ENCODE measurements around the gene FAM219A.
A peak's percentile ranks its signal among the peaks of the same experiment; 100 is the strongest.

FAM219A gene

DNA sequence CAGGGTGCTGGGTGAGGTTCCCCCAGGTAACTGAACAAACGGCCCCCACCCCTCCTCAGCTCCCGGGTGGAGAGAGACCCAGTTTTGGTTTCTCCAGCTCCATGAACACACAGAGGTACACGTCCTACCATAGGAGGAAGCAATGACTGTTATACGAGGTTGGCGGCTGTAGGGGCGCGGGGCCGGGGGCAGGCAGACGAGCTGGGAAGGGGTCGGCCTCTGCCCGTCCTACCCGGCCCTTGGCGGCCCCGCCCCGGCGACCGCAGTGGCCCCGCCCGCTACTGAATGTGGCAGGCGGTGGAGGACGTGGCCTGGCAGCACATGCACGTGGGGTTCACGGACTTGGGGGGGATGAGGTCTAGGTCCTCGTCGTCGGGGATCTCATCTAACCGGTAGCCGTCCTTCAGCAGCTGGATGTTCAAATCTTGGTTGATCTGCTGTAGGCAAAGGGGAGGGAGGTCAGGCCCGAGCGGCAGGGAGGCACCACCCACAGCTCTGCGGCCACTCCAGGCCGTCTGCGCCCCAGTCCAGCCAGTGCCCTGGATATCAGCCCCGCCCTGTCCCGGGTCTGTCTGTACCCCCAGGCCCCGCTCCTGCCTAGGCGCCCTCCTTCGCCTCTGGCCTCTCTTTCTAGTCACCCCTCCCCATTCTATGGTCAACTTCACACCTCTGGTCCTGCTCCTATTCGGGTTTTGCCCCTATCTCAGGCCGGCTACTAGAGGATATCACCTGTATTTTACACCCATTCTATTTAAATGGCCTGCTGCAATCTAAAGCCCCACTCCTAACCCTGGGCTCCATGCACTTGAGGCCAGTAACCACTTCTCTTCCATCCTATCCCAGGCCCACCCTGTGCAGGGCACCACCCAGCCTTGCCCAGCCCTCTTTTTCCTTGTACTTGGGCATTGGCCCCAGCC, 57.4 kb downstream of the FAM219A start:
- DNase-seq (ENCODE audit: low spot score), result no peak

DNA sequence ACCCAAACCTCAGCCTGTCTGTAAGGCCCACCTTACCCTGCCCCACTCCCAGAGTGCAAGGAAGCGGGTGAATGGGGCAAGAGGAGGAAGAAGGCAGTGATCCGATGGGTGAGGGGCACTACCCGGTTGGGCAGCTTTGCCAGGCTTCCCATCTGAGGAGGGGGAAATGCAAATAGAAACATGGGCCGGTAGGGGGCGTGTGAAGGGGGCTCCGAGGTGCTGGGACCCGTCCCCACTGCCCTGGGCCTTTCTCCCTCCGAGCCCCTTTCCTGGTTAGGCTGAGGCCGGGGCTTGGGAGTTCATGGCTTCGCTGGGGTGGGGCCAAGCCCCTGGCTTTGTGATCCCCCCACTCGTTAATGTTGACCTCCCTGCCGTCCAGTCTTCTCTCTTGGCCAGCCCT, 58.1 kb downstream of the FAM219A start:
- no peak for DNase-seq (ENCODE audit: low spot score)

DNA sequence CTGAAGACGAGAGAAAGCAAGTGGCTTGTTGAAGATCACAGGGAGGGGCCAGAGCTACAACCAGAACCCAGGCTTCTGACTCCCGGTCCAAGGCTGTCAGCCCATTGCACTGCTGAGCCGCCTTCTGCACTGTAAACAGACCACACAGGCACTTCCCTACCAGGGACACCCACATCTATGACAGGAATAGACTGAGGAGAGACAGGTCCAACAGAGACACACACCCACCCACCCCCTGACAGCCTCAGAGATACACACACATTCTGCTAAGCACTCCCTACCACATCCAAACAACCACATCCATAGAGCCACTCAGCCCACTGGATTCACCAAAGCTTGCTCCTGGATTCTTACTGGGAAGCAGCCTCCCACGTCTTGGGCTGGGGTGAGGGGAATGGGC, 58.6 kb downstream of the FAM219A start:
- no peak for DNase-seq (ENCODE audit: low spot score)

DNA sequence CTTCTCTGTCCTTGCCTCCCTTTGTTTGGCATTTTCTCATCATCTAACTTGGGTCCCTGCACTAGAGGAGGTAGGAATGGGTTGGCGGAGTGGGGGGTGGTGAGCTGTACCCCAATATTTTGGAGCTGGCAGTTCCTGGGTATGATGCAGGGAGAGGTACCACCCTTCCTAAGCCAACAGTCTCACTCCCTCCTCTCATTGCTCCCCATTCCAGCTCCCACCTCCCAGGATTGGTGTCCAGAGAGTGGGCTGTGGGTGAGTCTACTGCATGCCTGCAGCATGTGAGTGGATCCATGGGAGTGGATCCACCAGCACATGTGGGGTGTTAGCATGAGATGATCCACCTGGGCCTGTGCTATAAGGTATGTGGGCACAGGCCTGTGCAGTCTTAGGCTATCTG, 59.5 kb downstream of the FAM219A start:
- DNase-seq (ENCODE audit: low spot score), result no peak

DNA sequence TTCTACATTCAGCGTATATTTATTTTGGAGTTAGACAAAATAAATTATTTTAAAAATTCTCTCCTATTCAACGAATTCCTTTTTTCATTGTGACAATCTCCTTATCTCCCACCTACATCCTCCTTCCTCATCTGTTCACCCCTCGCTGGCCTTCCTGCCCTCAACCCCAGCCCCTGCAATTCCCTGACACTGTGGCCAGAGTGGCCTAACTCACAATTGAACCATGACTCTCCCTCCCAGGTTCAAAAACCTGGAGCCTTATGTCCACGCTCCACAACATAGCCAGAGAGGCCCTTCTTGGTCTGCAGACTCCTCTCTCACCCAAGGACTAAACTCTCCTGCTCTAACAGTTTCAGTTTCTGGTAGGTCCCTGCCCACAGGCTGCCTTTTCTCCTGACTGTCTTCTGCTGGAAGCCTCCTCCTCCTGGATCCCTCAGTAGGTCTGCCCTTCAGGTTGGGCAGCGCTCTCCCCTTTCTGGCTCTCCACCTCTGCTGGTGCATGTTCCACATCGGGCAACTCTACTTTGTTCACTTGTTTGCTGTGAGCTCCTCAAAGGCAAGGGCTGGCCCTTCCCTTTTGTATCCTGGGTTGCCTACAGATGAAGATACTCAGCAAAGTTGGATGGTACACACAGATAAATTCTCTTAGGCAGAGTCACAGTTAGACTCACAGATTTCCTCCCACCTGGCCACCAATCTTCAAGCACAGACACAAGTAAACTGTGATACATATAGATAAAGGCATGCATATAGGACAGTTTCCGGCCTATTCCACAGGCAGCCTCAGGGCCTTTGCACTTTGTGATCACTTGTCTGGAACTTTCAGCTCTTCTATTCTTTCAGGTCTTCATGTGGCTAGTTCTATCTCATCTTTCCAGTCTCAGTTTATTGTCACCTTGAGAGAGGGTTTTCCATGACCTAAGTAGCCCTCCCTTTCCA, 61.8 kb downstream of the FAM219A start:
- no peak for DNase-seq (ENCODE audit: low spot score)

DNA sequence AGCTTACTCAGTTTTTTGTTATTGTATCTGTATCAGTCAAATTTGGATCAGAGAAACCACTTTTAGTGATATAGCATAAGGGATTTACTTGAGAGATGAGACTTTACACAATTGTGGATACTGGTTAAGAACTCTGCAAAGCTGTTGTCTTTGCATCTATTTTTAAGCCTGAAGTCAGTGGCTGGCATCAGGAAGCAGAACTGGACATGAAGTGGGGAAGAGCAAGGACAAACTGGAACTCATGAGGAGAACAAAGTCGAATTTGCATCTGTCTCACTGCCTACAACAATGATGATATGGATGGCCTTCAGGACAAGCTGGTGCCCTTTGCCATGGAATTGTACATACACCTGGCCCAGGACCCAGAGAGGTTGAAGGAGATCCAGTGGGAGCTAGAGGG, 65.9 kb downstream of the FAM219A start:
- DNase-seq (ENCODE audit: low spot score), result no peak

DNA sequence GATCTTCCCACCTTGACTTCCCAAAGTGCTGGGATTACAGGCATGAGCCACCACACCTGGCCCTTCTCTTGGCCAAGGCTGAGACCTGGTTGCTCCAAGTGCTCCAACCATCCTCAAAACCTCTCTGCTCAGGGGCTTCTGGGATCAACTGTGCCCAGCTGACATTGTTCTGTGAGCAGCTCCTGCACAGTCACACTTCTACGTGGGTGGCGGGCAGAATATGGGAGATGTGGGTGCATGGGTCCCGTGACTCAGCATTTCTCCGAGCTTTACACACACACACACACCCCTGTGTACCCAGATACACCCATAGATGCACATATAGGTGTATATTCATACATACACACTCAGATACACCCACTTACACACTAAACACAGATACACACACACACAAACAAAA, 71.1 kb downstream of the FAM219A start:
- DNase-seq (ENCODE audit: low spot score), result no peak

DNA sequence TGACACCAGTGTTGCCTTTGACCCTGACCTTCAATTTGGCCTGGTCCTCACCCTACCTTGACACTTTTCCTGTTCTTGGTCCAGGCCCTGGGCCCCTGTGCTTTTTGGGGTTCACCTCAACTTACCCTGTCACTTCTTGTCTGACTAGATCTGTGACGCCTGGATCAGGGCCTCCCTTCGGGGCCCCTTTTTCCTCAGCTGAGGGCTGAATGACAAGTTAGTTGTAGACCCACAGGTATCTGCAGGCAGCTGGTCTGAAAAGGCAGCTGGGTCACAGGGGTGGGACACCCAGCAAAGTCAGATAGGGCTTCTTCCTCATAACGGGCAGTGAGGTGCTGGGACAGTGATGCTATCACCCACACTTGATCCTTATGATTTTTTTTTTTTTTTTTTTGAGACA, 71.7 kb downstream of the FAM219A start:
- no peak for DNase-seq (ENCODE audit: low spot score)

DNA sequence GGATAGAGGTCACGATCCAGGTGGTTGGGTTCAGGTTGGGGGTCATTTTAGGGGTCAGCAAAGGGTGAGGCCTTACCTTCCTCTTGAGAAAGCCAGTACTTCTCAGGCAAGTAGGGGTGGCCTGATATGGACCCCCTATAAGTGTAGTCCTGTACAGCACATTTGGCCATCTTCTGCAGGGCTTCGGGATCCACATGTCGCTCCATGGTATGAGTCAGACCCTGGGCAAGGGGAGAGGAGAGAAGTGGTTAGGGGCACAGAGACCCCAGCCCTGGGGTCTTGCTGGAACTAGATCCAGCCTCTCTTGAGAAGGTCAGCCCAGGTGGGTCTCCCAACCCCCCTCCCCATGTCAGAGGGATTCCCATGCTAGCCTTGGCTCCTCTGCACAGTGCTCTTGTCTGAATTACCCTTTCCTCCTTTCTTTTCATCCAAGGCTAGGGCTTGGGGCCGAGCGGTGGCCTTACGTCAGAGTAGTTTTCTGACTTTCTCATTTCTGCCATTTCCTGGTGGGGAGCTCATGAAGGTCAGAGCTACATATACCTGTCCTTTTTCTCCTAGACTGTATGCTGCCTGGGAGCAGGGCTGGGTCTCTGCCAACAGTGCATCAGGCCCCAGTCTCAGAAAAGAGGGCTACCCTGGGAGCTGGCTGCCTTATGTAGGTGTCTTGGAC, 72.7 kb downstream of the FAM219A start:
- no peak for DNase-seq (ENCODE audit: low spot score)

DNA sequence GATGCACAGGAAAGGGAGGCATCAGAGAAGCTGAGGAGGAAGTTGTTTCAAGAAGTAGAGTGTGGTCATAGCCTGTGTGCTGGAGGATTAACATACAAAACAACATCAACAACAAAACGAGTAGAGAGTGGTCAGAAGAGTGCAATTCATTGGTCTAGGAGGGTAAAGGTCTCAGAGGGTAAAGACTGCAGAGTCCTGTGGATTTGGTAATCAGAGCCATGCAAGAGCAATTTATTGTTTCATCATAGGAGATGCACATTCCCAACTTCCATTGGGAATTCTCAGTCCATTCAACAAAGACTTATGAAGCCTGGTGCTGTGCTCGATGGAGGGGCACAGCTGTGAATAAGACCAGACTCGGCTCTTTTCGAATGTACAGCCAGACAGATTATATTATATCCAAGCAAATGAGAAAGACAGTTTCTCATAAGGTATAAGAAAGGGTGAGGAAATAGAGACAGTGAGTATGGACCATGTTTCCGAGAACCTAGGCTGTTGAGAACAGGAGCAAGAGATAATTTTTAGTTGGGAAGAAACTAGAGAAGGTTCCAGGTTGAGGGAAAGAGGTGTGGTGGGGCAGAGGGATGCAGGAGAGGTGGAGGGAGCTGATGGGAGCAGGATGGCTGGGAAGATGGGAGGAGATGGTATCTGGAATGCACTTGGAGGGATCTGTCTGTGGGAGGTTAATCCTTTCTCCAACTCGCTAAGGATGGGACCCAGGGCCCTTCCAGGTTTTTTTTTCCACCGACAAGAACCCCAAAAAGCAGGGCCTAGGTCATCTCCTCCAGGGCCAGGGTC, 73.8 kb downstream of the FAM219A start:
- no peak for DNase-seq (ENCODE audit: low spot score)

DNA sequence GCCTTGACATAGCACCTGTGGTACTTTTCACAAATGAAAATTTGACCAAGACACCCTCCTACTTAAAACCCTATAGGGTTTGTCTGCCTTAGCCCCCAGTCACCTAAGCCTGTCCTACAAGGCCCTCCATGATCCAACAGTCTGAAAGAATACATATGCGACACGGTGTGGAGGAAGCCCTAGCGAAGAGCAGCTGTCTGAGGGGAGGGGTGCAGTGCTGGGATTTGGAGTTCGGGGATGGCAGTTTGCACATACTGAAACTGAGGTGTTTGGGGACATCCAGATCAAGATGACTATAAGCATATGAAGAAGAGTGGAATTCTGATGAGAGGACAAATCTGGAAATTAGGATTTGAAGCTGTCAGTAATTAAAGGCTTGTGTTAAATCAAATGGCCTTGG, 74.5 kb downstream of the FAM219A start:
- DNase-seq (ENCODE audit: low spot score), result no peak

DNA sequence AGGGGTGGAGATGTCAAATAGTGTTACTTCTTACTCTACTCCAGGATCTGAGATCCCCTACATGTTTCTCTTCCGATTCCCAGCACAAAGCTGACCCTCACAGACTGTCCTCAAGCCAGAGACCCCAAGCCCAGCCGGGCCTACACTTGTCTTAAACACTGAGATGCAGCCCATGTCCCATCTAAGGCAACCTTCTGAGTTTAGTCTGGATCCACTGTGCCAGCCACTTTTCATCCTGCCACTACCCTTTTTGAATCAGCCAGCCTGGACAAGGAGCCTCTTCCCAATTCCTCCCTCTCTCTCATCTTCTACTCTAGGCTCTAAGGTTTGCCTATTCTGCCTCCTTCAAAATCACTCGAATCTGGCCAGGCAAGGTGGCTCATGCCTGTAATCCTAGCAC, 75.5 kb downstream of the FAM219A start:
- no peak for DNase-seq (ENCODE audit: low spot score)

DNA sequence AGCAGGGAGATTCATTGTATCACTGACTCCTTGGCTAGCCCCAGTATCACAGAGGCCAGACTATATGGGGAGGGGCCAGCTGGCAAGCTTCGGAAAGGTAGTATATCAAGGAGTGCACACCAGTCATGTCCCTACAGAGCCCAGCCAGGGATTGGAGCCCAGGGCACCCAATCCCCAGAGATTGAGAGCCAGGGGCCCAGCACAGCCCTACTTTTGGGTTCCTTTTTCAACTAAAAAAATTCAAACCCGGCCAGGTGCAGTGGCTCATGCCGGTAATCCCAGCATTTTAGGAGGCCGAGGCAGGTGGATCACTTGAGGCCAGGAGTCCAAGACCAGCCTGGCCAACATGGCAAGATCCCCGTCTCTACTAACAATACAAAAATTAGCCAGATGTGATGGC, 76.3 kb downstream of the FAM219A start:
- DNase-seq (ENCODE audit: low spot score), result no peak

DNA sequence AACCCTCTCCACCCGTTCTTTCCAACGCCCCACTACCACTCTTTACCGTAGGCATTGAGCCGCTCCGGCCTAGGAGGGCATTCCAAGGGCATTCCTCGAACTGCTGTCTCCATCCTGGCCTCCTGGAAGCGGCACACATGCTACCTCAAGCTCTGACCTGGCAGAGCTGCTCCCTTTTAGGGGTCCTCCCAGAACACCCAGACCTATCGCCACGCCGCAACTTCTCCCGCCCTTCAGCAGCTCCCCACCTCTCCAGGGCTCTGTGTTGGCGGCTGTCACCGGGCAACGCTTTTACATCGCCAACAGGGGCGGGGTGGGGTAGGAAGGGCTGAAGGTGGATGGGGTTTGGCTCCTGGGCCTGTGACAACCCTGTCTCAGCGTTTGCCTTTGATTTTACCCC, 77.0 kb downstream of the FAM219A start:
- no peak for DNase-seq (ENCODE audit: low spot score)

DNA sequence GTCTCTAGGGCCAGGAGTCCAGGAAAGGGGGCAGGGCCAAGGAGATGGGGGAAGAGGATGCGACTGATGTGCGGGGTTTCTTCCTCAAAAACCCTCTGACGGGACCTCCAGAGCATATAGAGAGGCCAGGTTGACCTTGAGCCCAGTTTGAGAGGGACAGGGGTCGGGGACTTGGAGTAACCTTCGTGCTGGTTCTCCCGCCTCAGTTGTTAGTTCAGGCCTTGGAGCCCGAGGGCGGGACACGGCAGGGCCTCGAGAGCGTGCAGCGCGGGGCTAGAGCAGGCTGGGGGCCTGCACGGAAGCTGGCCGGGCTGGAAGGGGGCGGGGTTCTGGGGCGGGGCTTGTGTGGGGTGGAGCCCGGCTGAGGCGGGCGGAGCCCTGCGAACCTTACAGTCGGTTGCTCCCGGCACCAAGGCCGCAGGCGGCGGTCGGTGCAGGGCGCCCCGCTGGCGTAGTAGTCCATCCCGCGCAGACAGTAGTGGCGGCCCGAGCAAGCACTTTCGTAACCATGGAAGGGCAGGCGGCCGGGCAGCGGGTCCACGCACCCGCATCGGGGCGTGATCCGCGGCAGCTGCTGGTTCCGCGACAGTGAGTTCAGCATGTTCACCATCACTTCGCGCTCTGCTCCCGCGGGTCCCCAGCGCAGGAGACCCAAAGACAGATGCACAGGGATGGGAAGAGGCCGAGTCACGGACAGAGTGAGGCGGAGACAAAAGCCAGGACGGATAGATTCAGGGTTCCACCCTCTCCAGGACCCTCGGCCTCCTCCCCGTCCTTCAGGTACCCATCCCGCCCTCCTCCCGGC, 77.7 kb downstream of the FAM219A start:
- DNase-seq (ENCODE audit: low spot score), result peak; percentile 74

DNA sequence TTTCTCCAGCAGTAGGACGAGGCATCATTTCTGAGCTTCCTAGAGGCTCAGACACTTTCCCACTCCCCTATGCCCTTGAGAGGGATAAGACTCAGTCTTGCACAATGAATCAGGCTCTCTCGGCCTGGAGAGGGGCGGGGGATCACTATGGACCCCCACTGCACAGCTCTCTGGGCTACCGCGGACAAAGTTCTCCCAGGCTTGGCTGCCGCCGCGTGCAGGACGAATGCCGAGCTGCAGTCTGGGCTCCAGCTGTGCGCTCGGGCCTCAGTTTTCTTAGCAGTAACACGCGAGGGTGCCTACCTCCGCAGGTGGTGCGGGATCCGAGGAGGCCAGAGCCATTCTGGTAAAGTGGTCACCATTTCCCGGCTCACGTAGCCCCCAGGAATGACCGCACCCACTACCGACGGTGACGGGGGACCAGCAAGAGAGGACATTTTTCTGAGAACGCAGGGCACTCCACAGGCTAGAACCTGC, 78.3 kb downstream of the FAM219A start:
- DNase-seq (ENCODE audit: low spot score), result no peak

DNA sequence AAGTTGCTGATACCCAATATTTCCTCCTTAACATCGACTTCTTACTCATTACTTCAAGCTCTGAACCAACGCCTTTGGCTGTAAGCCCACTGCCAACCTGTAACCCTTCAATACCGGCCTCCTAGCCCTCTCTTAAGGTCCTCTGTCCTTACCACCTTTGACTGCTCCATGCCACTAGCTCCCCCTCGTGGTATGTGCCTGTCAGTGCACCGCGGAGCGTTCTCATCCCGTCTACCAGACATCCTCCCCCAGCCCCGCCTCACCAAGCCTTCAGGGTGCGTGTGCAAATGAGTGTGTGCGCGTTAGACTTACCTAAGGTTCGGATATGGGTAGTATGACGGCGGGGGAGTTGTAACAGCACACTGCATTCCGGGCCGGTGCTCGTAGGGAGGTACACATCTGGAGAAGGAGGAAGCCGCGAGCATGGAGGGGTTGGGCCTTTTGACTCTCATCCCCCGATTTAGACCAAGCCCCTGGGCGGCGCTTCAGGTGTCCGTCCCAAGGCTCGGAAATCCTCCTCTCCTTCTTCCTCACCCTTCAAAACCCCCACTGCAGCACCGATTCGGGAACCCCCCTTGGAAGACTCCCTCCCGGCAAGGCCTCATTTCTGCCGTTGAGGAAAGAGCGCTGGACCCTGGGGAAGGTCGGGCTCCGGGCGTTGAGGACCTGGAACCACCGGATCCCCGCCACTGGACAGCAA, 78.9 kb downstream of the FAM219A start:
- DNase-seq (ENCODE audit: low spot score), result peak; percentile 94

DNA sequence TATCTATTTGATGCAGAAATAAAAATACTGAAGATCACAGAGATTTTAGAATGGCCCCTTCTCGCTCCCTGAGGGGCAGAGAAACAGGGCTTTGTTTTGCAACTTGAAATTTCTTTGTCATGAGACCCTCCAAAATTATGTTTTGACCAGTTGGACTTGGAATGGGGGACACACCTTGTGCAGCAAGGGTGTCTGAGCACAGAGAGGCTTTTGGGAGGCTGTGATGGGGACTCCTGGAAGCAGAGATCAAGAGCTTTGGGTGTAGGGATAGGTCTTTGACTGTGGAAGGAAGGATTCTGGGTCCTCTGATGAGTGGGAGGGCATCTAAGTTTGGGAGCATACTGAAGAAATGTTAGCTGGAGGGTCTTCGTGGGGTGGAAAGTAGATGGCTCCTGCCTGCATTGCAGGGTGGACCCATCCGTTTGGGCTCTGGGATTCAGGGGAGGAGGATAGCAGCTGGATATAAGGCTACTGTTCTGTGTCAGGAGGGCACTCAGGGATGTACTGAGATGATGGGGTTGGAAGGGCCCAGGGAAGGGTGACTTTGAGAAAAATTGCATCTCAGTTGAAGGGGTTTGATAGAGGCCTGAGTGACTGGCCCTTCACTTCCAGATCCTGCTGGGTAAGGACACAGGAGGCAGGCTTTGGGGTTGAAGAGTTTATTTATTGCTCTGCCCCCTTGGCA, 79.9 kb downstream of the FAM219A start:
- DNase-seq (ENCODE audit: low spot score), result no peak

DNA sequence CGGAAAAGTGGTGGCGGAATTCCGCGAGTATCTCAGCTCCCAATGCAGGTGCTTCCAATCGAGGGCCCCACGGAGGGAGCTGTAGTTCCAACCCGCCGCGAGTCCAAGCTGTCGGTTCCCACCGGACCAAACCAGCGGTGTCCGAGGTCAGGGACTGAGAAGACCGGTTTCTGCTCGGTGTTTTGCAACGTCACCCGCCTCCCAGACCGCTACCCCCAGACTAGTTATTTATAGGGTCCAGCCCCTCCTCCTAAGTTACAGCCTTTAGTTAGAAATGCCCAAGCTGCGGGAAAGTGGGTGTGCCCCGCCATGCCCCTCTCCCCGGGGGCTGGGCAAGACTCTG, 81.0 kb downstream of the FAM219A start:
- no peak for DNase-seq (ENCODE audit: low spot score)
